Dedifferentiated amniotic fluid mesenchymal stem cell (primary cell): ENCODE measurements around the gene CHAC1.
"Not testable (repeated sequence)": the region's sequence is repeated elsewhere in the genome, so short reads cannot be mapped to it uniquely, and the experiment has no call there.

ENCODE experiments used
- DNase-seq: peaks from one replicate; pipeline ENCODE4 v3.0.0-alpha.2; 2016; ENCODE audit errors: extremely low spot score

The CHAC1 gene

GRCh38 chr15:40957041-40957555 is 3.8 kb downstream of the CHAC1 start:
- DNase-seq = no peak

DNA sequence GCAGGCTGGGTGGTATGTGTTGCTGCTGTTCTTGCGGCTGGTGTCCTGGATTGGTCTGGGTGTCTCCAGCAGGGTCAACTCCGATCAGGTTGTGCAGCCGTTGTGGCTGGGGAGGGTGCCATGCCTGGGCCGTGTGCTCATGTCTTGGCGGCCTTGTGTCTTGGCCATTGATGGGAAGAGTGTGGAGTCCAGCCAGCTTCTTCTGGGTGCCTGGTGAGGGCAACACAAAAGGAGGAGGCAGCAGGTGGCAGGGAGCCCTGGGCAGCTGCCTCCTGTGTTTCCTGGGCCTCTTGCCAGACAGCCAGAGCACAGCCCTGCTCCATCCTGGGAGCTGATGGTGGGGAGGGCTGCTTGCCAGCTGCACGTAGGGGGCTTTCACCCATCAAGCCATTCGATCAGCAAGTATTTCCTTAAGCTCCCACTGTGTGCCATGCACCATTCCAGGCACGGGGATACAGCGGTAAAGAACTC is 4.3 kb downstream of the CHAC1 start:
- DNase-seq = no peak

- DNase-seq = no peak
These were observed 4.9 kb downstream of the CHAC1 start for GRCh38 chr15:40958146-40958545.

- DNase-seq = no peak
These were observed 5.5 kb downstream of the CHAC1 start for GRCh38 chr15:40958723-40959122.

DNA sequence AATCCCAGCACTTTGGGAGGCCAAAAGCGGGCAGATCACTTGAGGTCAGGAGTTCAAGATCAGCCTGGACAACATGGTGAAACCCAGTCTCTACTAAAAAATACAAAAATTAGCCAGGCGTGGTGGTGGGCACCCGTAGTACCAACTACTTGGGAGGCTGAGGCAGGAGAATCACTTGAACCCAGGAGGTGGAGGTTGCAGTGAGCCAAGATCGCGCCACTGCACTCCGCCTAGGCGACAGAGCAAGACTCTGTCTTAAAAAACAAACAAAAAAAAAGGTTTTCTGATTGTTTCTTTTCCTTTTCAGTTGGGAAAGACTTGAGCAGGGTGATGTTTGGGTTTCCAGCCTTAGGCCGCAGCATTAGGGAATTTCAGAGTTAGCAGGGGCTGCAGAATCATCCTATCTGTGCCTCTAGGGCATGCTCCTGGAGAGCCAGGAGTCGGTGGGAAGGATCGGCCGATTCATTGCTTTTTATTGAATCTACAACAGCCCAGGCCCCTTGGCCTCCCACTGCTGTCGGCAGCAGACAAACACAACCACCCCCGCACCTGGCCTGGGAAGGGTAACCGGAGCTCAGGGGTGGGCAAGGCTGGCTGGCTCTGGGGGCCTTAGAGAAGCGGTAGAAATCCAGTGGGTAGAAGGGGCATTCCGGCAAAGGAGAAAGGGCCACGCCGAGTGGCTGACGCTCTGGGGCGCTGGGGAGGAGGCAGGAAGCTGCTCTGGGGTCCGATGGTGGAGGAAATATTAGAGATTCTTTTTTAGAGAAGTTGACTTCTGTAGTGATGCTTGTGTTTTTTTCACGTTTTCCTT is 6.3 kb downstream of the CHAC1 start:
- no peak for DNase-seq

DNA sequence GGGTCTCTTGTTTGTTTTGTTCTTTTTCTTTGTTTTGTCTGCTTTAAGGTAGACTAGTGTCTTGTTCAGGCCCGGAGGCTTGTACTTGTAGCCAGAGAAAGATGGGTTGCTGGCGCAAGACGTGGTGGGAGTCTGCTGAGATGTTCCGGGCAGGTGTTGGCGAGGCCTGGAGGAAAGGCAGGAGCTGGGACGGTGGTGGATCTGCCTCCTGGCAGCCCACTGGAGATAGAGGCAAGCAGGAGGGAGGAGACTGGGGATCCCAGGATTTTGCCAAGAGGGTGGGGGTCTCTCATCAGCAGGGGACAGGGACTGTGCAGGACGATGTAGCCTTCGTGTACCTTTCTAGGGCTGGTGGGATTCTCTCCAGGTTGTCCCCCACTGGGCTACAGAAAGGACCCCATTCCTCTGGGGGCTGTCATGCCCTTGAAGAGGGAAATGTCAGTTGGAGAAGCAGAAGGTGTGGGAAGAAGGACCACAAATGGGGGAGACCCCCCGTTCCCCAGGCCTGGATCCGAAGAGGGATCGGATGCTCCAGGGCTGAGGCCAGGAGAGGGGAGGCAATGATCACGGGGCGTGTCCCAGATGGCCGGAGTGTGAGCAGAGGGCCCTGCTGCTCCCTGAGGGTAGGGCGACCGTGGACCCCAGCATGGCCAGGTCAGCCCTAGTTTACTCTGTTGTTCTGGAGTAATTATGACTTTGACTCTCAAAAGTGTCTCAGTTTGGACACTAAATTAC is 7.0 kb downstream of the CHAC1 start:
- DNase-seq = no peak

- no peak for DNase-seq
These were observed 7.7 kb downstream of the CHAC1 start for GRCh38 chr15:40960925-40961324.

DNA sequence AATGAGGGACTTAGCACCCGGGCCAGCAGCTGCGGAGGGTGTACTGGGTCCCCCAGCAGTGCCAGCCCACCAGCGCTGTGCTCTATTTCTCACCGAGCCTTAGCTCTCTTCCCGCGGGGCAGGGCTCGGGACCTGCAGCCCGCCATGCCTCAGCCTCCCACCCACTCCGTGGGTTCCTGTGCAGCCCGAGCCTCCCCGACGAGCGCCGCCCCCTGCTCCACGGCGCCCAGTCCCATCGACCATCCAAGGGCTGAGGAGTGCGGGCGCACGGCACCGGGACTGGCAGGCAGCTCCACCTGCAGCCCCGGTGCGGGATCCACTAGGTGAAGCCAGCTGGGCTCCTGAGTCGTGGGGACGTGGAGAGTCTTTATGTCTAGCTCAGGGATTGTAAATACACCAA is 8.5 kb downstream of the CHAC1 start:
- not testable (repeated sequence) for DNase-seq

DNA sequence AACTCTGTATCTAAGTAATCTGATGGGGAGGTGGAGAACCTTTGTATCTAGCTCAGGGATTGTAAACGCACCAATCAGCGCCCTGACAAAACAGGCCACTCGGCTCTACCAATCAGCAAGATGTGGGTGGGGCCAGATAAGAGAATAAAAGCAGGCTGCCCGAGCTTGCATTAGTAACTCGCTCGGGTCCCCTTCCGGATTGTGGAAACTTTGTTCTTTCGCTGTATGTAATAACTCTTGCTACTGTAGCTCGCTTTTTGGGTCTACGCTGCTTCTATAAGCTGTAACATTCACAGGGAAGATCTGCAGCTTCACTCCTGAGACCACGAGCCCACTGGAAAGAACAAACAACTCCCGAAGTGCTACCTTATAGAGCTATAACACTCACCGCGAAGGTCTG is 9.0 kb downstream of the CHAC1 start:
- DNase-seq = not testable (repeated sequence)

DNA sequence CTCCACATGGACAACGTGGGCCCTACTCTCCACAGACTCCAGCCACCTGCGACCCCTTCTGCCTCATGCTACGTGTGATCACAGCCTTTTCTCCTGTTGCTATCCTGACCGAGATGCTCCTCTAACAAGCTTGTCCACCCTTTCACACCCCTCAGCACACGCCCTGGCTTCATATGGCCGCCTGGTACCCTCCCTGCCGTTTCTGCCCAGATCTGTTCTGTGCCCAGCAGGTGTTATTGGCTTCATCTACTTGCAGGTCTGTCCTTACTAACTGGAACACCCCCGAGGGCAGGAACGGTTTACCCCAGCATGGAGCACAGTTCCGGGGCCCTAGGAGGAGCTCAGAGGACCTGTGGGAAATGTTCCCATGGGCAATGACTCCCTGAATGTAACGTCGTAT is 9.9 kb downstream of the CHAC1 start:
- DNase-seq = no peak

DNA sequence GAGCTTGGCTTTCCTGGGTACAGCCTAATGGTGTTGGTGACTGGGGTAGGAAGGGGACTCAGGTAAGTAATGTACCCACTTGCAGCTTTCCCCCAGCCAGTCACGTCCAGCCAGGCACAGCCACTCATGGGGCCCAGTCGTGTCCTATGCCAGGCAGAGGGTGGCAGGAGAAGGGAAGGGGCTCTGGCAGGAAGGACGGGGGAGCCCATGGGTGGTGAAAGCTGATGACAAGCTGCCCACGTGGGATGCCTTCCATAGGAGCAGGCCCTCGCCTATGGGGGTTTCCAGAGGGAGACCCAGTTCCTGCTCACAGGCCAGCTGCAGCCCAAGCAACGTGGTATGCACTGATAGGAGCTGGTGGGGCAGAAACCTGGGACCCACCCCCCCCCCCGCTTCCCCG is 10.7 kb downstream of the CHAC1 start:
- DNase-seq = no peak

- no peak for DNase-seq
These were observed 11.4 kb downstream of the CHAC1 start for GRCh38 chr15:40964634-40965033.

GRCh38 chr15:40968290-40969085 is 15.2 kb downstream of the CHAC1 start:
- no peak for DNase-seq

DNA sequence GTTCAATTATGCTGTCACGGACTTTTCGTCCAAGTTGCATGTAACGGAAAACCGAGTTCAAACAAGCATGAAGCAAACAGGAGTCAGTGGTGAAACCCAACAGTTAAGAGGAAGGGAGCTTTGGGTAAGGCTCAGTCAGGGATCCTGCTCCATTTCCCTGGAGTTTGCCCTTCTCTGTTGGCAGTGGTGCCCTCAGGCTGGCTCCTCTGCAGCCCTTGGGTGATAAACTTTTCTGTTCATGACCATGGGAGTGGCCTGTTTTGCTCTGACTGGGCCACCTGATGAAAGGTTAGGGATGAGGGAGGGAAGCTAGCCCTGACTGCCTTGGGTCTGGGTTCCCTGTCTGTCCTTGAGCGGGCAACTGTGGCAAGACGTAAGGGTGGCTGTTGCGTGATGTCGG is 16.1 kb downstream of the CHAC1 start:
- no peak for DNase-seq

DNA sequence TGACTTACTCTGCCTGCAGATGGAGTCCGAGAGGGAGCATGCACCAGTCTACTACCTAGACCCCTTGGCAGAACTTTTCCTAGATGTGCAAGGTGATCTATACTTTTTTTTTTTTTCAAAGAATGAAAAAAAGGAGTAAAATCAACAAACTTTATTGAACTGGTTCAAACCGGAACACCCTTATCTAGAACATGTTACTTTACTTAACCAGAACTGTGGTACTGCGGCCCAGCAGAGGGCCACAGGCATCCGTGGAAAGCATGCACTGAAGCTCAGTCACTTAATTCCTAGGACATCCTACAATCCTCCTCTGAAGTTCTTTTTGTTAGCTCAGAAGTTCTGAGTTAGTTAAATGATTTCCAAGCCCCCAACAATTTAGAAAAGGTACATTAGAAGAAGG is 21.6 kb downstream of the CHAC1 start:
- DNase-seq = no peak

DNA sequence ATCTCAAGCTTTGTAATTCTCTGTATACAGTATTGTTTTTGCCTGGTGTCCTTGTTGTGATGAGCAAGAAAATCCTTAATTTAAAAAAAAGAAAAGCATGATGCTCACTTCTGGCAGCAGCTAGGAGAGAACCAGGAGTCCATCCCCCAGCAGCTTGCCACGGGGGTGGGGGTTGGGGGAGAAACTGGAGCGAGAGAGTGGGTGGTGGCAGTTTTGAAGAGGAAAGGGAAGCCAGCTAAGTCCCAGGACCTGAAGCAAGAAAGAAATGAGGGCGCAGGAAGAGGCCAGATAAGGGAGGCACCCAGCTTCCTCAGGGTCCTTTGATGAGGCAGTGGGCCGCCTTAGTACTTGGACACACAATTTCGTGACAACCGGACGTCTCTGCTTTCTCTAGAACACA is 23.5 kb downstream of the CHAC1 start:
- DNase-seq = no peak

DNA sequence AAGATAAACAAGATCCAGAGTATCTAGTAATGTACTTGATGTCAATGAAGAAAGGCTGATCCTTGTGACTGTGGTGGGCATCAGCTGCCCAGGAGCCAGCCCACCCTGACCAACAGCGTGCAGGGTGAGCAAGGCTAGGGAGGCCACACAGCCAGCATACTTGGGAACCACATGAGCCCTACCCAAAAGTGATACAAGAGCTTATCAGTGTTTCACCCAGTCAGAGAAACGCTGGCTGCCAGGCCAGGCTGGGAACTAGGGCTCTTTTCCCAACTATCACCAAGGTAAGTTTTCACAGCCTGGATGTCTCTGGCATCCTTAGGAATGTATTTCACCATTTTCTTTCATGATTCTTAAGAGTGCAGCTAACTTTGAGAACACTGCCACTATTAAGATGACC is 24.9 kb downstream of the CHAC1 start:
- no peak for DNase-seq

DNA sequence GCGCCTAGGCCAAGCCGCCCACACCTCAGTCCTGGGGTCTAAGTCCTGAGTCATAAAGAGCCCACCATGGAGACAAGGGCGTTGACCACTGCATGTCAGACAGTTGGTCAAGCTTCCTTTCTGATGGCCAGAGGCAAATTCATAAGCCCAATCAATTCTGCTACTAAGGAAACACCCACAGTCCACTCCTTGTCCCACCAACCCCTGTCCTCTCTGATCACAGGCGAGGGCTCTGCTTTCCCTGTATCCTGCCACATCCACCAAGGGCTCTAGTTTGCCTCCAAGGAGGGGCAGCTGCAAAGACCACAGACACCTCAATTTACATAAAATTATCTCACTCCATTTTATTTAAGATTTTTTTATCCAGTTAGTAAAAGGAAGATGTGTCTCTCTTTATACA is 25.3 kb downstream of the CHAC1 start:
- DNase-seq = no peak

GRCh38 chr15:40981186-40981585 is 27.9 kb downstream of the CHAC1 start:
- DNase-seq = no peak

DNA sequence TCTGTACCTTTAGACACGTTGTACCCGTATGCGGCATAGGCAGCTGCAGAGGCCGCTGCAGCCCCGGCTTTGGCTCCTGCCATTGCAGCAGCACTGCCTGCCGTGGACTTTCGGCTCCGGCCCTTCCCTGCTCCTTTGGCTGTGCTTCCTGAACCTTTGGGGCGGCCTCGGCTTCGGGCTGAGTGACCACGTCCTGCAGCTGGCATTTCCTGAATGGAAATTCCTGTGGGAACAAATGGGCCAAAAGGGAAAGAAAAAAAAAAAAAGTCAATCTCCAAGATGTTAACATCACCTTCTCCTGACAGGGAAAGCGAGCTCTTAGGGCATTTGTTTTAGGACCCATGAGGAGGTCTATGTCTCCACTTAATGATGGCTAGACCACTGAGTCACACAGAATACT is 29.6 kb downstream of the CHAC1 start:
- DNase-seq = peak; percentile 44

- DNase-seq = no peak
These were observed 31.1 kb downstream of the CHAC1 start for GRCh38 chr15:40984406-40984805.

DNA sequence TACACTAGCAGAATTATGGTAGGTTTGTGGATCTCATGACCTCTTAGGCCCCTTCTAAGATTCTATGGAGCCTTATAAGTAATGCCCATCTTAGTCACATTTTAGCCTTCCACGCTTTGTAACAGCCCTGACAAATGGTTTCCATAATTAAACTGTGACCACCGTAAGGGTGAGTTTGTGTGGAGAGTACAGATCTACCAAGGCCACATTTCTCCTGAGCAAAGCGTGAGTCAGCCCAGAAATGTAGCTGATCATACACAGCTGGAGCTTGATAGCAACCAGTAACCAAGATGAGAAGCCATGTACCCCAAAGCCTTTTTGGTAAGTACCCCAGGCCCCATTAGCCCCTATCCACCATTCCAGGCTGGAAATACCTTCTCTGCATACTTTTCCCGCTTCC is 31.7 kb downstream of the CHAC1 start:
- DNase-seq = peak; percentile 48
